HAP-1 (cell line): ENCODE data around the gene SNRPD3.
"Not testable (repeated sequence)": the region's sequence is repeated elsewhere in the genome, so short reads cannot be mapped to it uniquely, and the experiment has no call there.

Experiments
- DNase-seq, 2 experiments: peaks; one replicate each; pipeline ENCODE4 v3.0.0-alpha.2; 2016 to 2020; ENCODE audit warnings: low spot score in 2 of 2
- H3K27me3 ChIP-seq: fragments of 250-450 bp; sonication (Bioruptor Pico); 2 replicates; pipeline ENCODE4 v1.5.1; 2020; ENCODE audit warnings: low read depth, mild to moderate bottlenecking, moderate library complexity
- H3K36me3 ChIP-seq: fragments of 250-450 bp; sonication (Bioruptor Pico); replicated peaks from 2 replicates; pipeline ENCODE4 v1.5.1; 2020; ENCODE audit warnings: mild to moderate bottlenecking
- H3K4me1 ChIP-seq: fragments of 250-450 bp; sonication (Bioruptor Pico); 2 replicates; pipeline ENCODE4 v1.5.1; 2020; ENCODE audit warnings: mild to moderate bottlenecking
- H3K4me3 ChIP-seq: fragments of 250-450 bp; sonication (Bioruptor Pico); 2 replicates; pipeline ENCODE4 v1.5.1; 2020; ENCODE audit warnings: mild to moderate bottlenecking, moderate library complexity
- H3K9me3 ChIP-seq: fragments of 250-450 bp; sonication (Bioruptor Pico); 2 replicates; pipeline ENCODE4 v1.5.1; 2020; ENCODE audit warnings: mild to moderate bottlenecking, moderate library complexity
- in situ Hi-C: fragments of 300-500 bp; cut with MboI; formaldehyde crosslinking; loops from 3 replicates; pipeline ENCODE4 v1.14.3; 2020; ENCODE audit warnings: low sequenced_read_pairs, inconsistent platforms, mixed read lengths

The SNRPD3 gene

GRCh38 chr22:24518771-24519485, 36.9 kb upstream of the SNRPD3 start:
- in situ Hi-C loops = no loop called here
- no peak for DNase-seq
- H3K9me3 ChIP-seq = no peaks in the 10 kb centered on the region
- H3K36me3 ChIP-seq = no peaks in the 10 kb centered on the region
- H3K27me3 ChIP-seq = 0 out of 2 replicates have a peak, but pooled peaks cover 2% of the 10 kb centered on the region
- H3K4me1 ChIP-seq = no peaks in the 10 kb centered on the region
- no peak overlapping the region for H3K4me3 ChIP-seq

GRCh38 chr22:24519496-24519895, 36.3 kb upstream of the SNRPD3 start:
- Histone ChIP-seq H3K27me3 (0 out of 2 replicates have a peak, but pooled peaks cover under 1% of the 10 kb centered on the region), H3K4me1 (no peaks in the 10 kb centered on the region), H3K4me3 (no peak overlapping the region), H3K36me3 (no peaks in the 10 kb centered on the region), H3K9me3 (no peaks in the 10 kb centered on the region)
- DNase-seq = no peak
- in situ Hi-C loops = no loop called here

- no peak overlapping the region for H3K4me3 ChIP-seq
- H3K36me3 ChIP-seq = no peaks in the 10 kb centered on the region
- no peaks in the 10 kb centered on the region for H3K9me3 ChIP-seq
- H3K4me1 ChIP-seq = no peaks in the 10 kb centered on the region
- peak; percentile 42 to 49 for DNase-seq
- no peaks in the 10 kb centered on the region for H3K27me3 ChIP-seq
- in situ Hi-C loops = loop anchor here (10.0 kb wide), 2 partner anchors 107 to 197 kb away; no protein-coding TSS in a partner anchor
These were observed 34.0 kb upstream of the SNRPD3 start for GRCh38 chr22:24521791-24522245.

GRCh38 chr22:24523873-24524272, 31.9 kb upstream of the SNRPD3 start:
- Histone ChIP-seq H3K4me3 (no peak overlapping the region), H3K4me1 (no peaks in the 10 kb centered on the region), H3K36me3 (no peaks in the 10 kb centered on the region), H3K27me3 (no peaks in the 10 kb centered on the region), H3K9me3 (no peaks in the 10 kb centered on the region)
- in situ Hi-C loops = loop anchor here (10.0 kb wide), 2 partner anchors 109 to 199 kb away; no protein-coding TSS in a partner anchor
- no peak for DNase-seq

GRCh38 chr22:24525416-24526037, 30.3 kb upstream of the SNRPD3 start:
- in situ Hi-C loops = loop anchor here (10.0 kb wide), 2 partner anchors 111 to 201 kb away; no protein-coding TSS in a partner anchor
- H3K9me3 ChIP-seq = no peaks in the 10 kb centered on the region
- no peaks in the 10 kb centered on the region for H3K36me3 ChIP-seq
- H3K4me3 ChIP-seq = no peak overlapping the region
- H3K27me3 ChIP-seq = no peaks in the 10 kb centered on the region
- peak; percentile 45 to 83 for DNase-seq
- no peaks in the 10 kb centered on the region for H3K4me1 ChIP-seq

GRCh38 chr22:24526191-24526590, 29.6 kb upstream of the SNRPD3 start:
- Histone ChIP-seq H3K4me3 (no peak overlapping the region), H3K27me3 (no peaks in the 10 kb centered on the region), H3K4me1 (no peaks in the 10 kb centered on the region), H3K36me3 (no peaks in the 10 kb centered on the region), H3K9me3 (no peaks in the 10 kb centered on the region)
- in situ Hi-C loops = loop anchor here (10.0 kb wide), 2 partner anchors 111 to 201 kb away; no protein-coding TSS in a partner anchor
- no peak for DNase-seq

- in situ Hi-C loops = loop anchor here (10.0 kb wide), 2 partner anchors 115 to 205 kb away; no protein-coding TSS in a partner anchor
- no peaks in the 10 kb centered on the region for H3K4me1 ChIP-seq
- H3K9me3 ChIP-seq = no peaks in the 10 kb centered on the region
These were observed 25.9 kb upstream of the SNRPD3 start for GRCh38 chr22:24529898-24530297.

GRCh38 chr22:24530968-24531367, 24.8 kb upstream of the SNRPD3 start:
- DNase-seq, H3K4me3 ChIP-seq, H3K9me3 ChIP-seq, in situ Hi-C loops, H3K36me3 ChIP-seq, H3K4me1 ChIP-seq, H3K27me3 ChIP-seq: not testable (repeated sequence)

More at GRCh38 chr22:24529898-24530297, 25.9 kb upstream of the SNRPD3 start:
- no peak for DNase-seq
- no peaks in the 10 kb centered on the region for H3K27me3 ChIP-seq
- no peak overlapping the region for H3K4me3 ChIP-seq
- no peaks in the 10 kb centered on the region for H3K36me3 ChIP-seq

GRCh38 chr22:24532075-24532474, 23.7 kb upstream of the SNRPD3 start:
- no peaks in the 10 kb centered on the region for H3K9me3 ChIP-seq
- DNase-seq = no peak
- no peak overlapping the region for H3K4me3 ChIP-seq
- H3K4me1 ChIP-seq = no peaks in the 10 kb centered on the region
- in situ Hi-C loops = no loop called here
- no peaks in the 10 kb centered on the region for H3K36me3 ChIP-seq
- H3K27me3 ChIP-seq = no peaks in the 10 kb centered on the region

GRCh38 chr22:24535348-24535747, 20.5 kb upstream of the SNRPD3 start:
- in situ Hi-C loops = no loop called here
- no peak for DNase-seq
- H3K27me3 ChIP-seq = no peaks in the 10 kb centered on the region
- no peaks in the 10 kb centered on the region for H3K4me1 ChIP-seq
- H3K9me3 ChIP-seq = no peaks in the 10 kb centered on the region
- peaks cover 6% of the 10 kb centered on the region for H3K36me3 ChIP-seq
- no peak overlapping the region for H3K4me3 ChIP-seq

GRCh38 chr22:24536089-24536488, 19.7 kb upstream of the SNRPD3 start:
- Histone ChIP-seq H3K4me1 (no peaks in the 10 kb centered on the region), H3K27me3 (no peaks in the 10 kb centered on the region), H3K4me3 (no peak overlapping the region), H3K36me3 (peaks cover 13% of the 10 kb centered on the region), H3K9me3 (no peaks in the 10 kb centered on the region)
- in situ Hi-C loops = no loop called here
- DNase-seq = no peak

GRCh38 chr22:24540470-24540869, 15.3 kb upstream of the SNRPD3 start:
- H3K27me3 ChIP-seq = no peaks in the 10 kb centered on the region
- H3K4me3 ChIP-seq = no peak overlapping the region
- H3K4me1 ChIP-seq = no peaks in the 10 kb centered on the region
- in situ Hi-C loops = no loop called here
- no peaks in the 10 kb centered on the region for H3K9me3 ChIP-seq
- no peak for DNase-seq
- H3K36me3 ChIP-seq = peaks cover 46% of the 10 kb centered on the region

- no peak overlapping the region for H3K4me3 ChIP-seq
- H3K27me3 ChIP-seq = no peaks in the 10 kb centered on the region
- in situ Hi-C loops = no loop called here
- no peaks in the 10 kb centered on the region for H3K9me3 ChIP-seq
- H3K36me3 ChIP-seq = peaks cover 56% of the 10 kb centered on the region
- DNase-seq = no peak
- H3K4me1 ChIP-seq = no peaks in the 10 kb centered on the region
These were observed 13.9 kb upstream of the SNRPD3 start for GRCh38 chr22:24541681-24542515.
